Measurements from ENCODE around the gene SUGCT. TPM values are rescaled to one million over a fixed set of nuclear protein-coding genes. Genes with fewer than 3 reads are reported as not detected.

Gene SUGCT
- total and polyA plus RNA-seq, 12 donors: 8.4 to 96.4 (median 25.5) TPM

DNA sequence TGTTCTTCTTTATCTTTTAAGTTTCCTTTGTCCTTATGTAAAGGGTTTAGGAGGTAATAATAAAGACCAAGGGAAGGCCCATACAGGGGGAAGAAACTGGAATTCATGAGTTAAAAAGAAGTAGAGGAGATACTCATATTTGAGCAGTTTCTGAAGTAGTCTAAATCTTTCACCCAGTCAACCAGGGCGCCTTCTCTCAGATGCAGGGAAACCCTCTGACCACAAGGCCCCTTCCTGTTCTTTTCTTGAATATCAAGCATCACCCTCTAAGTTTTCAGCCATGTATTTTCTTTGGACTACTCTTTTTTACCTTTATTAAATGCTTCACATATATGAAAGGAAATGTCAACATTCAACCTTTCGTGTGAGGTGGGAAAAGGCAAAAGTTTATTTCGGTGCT lies 630.8 kb downstream of the SUGCT start:
- peaks cover 0 to 6% of the 10 kb centered on the region in 2 donors for H3K4me1 ChIP-seq (replicated peaks in 1 of 2)
- no peaks in the 10 kb centered on the region for H3K9me3 ChIP-seq (replicated peaks in 1 of 3)
- no peak overlapping the region for H3K4me3 ChIP-seq
- no peaks in the 10 kb centered on the region for H3K36me3 ChIP-seq (replicated peaks in 1 of 2)
- no peak overlapping the region for H3K27ac ChIP-seq
- H3K27me3 ChIP-seq: no peaks in the 10 kb centered on the region
- no peak for TF ChIP-seq POLR2A (IDR thresholded peaks at IDR 0.05)
- TF ChIP-seq, protein P1, sequence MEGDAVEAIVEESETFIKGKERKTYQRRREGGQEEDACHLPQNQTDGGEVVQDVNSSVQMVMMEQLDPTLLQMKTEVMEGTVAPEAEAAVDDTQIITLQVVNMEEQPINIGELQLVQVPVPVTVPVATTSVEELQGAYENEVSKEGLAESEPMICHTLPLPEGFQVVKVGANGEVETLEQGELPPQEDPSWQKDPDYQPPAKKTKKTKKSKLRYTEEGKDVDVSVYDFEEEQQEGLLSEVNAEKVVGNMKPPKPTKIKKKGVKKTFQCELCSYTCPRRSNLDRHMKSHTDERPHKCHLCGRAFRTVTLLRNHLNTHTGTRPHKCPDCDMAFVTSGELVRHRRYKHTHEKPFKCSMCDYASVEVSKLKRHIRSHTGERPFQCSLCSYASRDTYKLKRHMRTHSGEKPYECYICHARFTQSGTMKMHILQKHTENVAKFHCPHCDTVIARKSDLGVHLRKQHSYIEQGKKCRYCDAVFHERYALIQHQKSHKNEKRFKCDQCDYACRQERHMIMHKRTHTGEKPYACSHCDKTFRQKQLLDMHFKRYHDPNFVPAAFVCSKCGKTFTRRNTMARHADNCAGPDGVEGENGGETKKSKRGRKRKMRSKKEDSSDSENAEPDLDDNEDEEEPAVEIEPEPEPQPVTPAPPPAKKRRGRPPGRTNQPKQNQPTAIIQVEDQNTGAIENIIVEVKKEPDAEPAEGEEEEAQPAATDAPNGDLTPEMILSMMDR (IDR thresholded peaks at IDR 0.05): no peak
- DNase-seq: no peak
- intact Hi-C loops (cut with DNase I): no loop called here
- WGBS, 4 donors: 77 to 84% (median 79%) methylated on average over 3 of the region's 3 CpGs

DNA sequence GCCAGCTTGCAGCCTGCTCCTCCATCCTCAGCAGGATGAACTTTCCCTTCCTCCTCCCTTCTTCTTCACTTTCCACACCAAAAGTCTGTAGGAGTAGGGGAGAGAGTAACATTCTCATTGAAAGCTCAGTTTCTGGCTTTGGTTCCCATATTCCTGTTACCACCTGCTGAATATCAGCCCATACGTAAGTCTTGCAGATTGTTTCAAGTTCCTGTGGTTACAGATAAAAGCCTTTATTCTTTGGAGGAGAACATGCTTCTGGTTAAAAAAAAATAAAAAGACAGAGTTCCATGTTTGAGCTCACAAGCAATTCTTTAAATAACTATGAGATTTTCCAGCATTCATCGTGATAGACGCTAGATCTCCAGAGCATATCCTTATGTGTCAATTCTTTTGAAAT lies 637.3 kb downstream of the SUGCT start:
- Histone ChIP-seq H3K27me3 (no peaks in the 10 kb centered on the region), H3K4me1 (replicated peaks in 1 of 2) (no peaks in the 10 kb centered on the region), H3K36me3 (replicated peaks in 1 of 2) (no peaks in the 10 kb centered on the region), H3K27ac (no peak overlapping the region), H3K4me3 (no peak overlapping the region), H3K9me3 (replicated peaks in 1 of 3) (no peaks in the 10 kb centered on the region)
- no peak for DNase-seq
- WGBS, 4 donors: 80 to 87% (median 86%) methylated on average over 3 of the region's 3 CpGs
- TF ChIP-seq, protein P1 (IDR thresholded peaks at IDR 0.05): no peak
- intact Hi-C loops (cut with DNase I): no loop called here

DNA sequence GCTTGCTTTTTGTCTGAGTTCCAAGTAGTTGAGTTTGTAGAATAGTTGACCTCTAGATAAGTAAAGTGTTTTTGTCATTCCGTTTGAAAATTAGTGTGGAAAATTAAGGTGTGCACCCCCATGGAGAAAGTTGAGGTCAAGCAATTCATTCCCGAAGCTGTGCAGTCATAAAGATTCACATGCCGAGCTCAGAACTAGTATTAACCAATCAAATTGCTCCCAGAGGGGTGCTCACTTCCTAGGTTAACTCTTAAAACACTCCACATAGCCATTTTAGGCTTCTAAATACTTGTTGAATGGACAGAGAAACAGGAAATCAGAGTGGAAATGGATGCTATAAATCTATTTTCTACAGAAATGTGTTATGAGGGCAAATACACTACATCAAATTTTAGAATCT lies 638.9 kb downstream of the SUGCT start:
- DNase-seq: no peak
- 41 to 66% (median 54%) methylated on average over 3 of the region's 3 CpGs for WGBS, 4 donors
- Histone ChIP-seq H3K36me3 (replicated peaks in 1 of 2) (no peaks in the 10 kb centered on the region), H3K27ac (no peak overlapping the region), H3K9me3 (replicated peaks in 1 of 3) (no peaks in the 10 kb centered on the region), H3K4me1 (replicated peaks in 1 of 2) (no peaks in the 10 kb centered on the region), H3K27me3 (no peaks in the 10 kb centered on the region), H3K4me3 (no peak overlapping the region)
- TF ChIP-seq, protein P1 (IDR thresholded peaks at IDR 0.05): no peak
- no peak for TF ChIP-seq POLR2A (IDR thresholded peaks at IDR 0.05)
- intact Hi-C loops (cut with DNase I): no loop called here

DNA sequence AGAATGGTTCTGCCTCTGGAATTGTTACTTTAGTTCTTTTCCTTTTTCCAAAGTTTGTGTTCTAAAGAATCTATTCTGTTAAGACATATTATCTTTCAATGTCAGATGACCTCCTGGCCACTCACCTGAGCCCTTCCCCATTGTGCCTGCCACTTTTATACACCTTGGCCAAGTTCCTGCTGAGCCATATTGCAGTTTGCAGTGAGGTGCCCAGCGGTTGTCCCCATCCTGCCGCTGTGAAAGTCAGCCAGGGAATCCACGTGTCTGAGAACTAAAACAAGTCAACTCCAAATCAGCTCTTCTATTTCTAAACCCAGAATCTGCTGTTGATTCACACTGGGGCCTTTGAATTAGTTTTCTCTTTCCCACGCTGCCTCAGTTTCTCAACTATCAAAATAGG lies 641.1 kb downstream of the SUGCT start:
- Histone ChIP-seq H3K4me3 (no peak overlapping the region), H3K27ac (no peak overlapping the region), H3K9me3 (replicated peaks in 1 of 3) (no peaks in the 10 kb centered on the region), H3K4me1 (replicated peaks in 1 of 2) (peaks cover 11 to 14% of the 10 kb centered on the region in 2 donors), H3K27me3 (no peaks in the 10 kb centered on the region), H3K36me3 (replicated peaks in 1 of 2) (no peaks in the 10 kb centered on the region)
- TF ChIP-seq POLR2A (IDR thresholded peaks at IDR 0.05): no peak
- TF ChIP-seq, protein P1 (IDR thresholded peaks at IDR 0.05): no peak
- DNase-seq: no peak
- intact Hi-C loops (cut with DNase I): no loop called here
- WGBS, 4 donors: 91 to 98% (median 95%) methylated on average over 4 of the region's 4 CpGs
